SU-DHL-6 (cell line): ENCODE results near the gene SPINK8.

Source experiments
- H2AFZ ChIP-seq: fragments of 200-600 bp; sonication (generic); 2 replicates; pipeline ENCODE4 v1.6.1; 2014; ENCODE audit warnings: low read depth, mild to moderate bottlenecking, moderate library complexity, mixed read lengths, antibody characterized with exemption, low read length; ENCODE audit not compliant: severe bottlenecking
- H3F3A ChIP-seq: fragments of 200-600 bp; shearing (Covaris generic); 2 replicates; pipeline ENCODE4 v1.6.0; 2016; ENCODE audit warnings: antibody characterized with exemption, mild to moderate bottlenecking; ENCODE audit not compliant: insufficient read depth
- H3K27ac ChIP-seq: fragments of 200-600 bp; sonication (generic); 2 replicates; pipeline ENCODE4 v1.5.1; 2016; ENCODE audit warnings: low read depth, mild to moderate bottlenecking, low read length, moderate library complexity, mixed read lengths
- H3K27me3 ChIP-seq: fragments of 200-600 bp; sonication (generic), shearing (Covaris generic); 2 replicates; pipeline ENCODE4 v1.6.0; 2014; ENCODE audit warnings: mild to moderate bottlenecking, low read length
- H3K36me3 ChIP-seq: fragments of 200-600 bp; sonication (generic); 2 replicates; pipeline ENCODE4 v1.6.1; 2014; ENCODE audit warnings: mild to moderate bottlenecking, low read length, mixed read lengths
- H3K4me2 ChIP-seq: fragments of 300-600, 200-600 bp; shearing (Covaris generic), sonication (generic); 2 replicates; pipeline ENCODE4 v1.6.0; 2014; ENCODE audit warnings: low read length, low read depth, mild to moderate bottlenecking; ENCODE audit not compliant: poor library complexity, severe bottlenecking
- H3K4me3 ChIP-seq: fragments of 200-600 bp; sonication (generic); 2 replicates; pipeline ENCODE4 v1.5.1; 2014; ENCODE audit warnings: antibody characterized with exemption, low read length, mild to moderate bottlenecking, mixed read lengths; ENCODE audit not compliant: insufficient read depth, poor library complexity, severe bottlenecking
- H3K79me2 ChIP-seq: fragments of 200-600 bp; sonication (generic); 2 replicates; pipeline ENCODE4 v1.6.1; 2014; ENCODE audit warnings: mild to moderate bottlenecking, low read length, moderate library complexity; ENCODE audit not compliant: insufficient read depth
- H3K9ac ChIP-seq: fragments of 200-600 bp; sonication (generic); 2 replicates; pipeline ENCODE4 v1.7.0; 2014; ENCODE audit warnings: mild to moderate bottlenecking, low read length
- H3K9me2 ChIP-seq: fragments of 200-600 bp; sonication (generic); replicated peaks from 2 replicates; pipeline ENCODE4 v1.6.1; 2014; ENCODE audit warnings: low read length; ENCODE audit not compliant: insufficient read depth
- H3K9me3 ChIP-seq: fragments of 200-600 bp; sonication (generic); 2 replicates; pipeline ENCODE4 v1.6.1; 2014; ENCODE audit warnings: low read length, mixed read lengths; ENCODE audit not compliant: insufficient read depth
- H4K20me1 ChIP-seq: fragments of 200-600 bp; sonication (generic); 2 replicates; pipeline ENCODE4 v1.6.1; 2014; ENCODE audit warnings: low read depth, mild to moderate bottlenecking, antibody characterized with exemption, low read length, moderate library complexity, mixed read lengths
- CTCF ChIP-seq: fragments of 200-600 bp; sonication (generic); IDR thresholded peaks from one replicate; pipeline ENCODE4 v1.5.1; 2017; ENCODE audit warnings: antibody characterized with exemption, mild to moderate bottlenecking, low read length, moderate library complexity; ENCODE audit not compliant: insufficient read depth, poor library complexity, severe bottlenecking
- EZH2phosphoT487 ChIP-seq: fragments of 200-600 bp; sonication (generic), shearing (Covaris generic); conservative IDR thresholded peaks from 2 replicates; pipeline ENCODE4 v1.6.1; 2018; ENCODE audit warnings: mild to moderate bottlenecking, antibody characterized with exemption, low read length, moderate library complexity, mixed read lengths

The SPINK8 gene

DNA sequence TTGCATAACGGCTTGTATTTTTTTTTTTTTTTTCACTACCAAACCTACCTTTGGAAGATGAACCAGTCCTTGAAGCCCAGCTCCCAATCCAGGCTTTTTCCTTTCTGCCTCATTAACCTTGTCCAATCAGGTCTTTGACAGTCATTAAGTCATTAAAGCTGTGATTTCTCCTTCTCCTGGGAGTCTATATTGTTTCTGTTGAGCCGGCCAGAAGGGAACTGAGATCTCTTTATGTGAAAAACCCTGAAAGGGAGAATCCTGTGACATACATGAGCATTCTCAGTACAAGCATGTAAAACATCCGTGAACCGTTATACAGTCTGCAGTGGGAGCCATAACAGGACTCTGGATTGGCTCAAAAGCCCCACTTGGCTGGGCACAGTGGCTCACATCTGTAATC, 52.6 kb downstream of the SPINK8 start:
- Histone ChIP-seq H3K9me3 (no peaks in the 10 kb centered on the region), H3F3A (no peaks in the 10 kb centered on the region), H3K9me2 (no peaks in the 10 kb centered on the region), H3K79me2 (no peaks in the 10 kb centered on the region), H3K9ac (no peak overlapping the region), H3K27me3 (no peaks in the 10 kb centered on the region), H3K4me2 (no peak overlapping the region), H3K4me3 (no peak overlapping the region), H2AFZ (no peak overlapping the region), H4K20me1 (no peaks in the 10 kb centered on the region), H3K36me3 (no peaks in the 10 kb centered on the region), H3K27ac (no peak overlapping the region)
- no peak for TF ChIP-seq CTCF
- no peak for TF ChIP-seq EZH2phosphoT487

- H3K79me2 ChIP-seq, result no peaks in the 10 kb centered on the region
- no peaks in the 10 kb centered on the region for H3K9me2 ChIP-seq
- no peaks in the 10 kb centered on the region for H4K20me1 ChIP-seq
- no peak overlapping the region for H3K9ac ChIP-seq
- H3K9me3 ChIP-seq, result no peaks in the 10 kb centered on the region
- no peaks in the 10 kb centered on the region for H3K36me3 ChIP-seq
- no peaks in the 10 kb centered on the region for H3K27me3 ChIP-seq
- no peak overlapping the region for H2AFZ ChIP-seq
- H3F3A ChIP-seq, result no peaks in the 10 kb centered on the region
- no peak overlapping the region for H3K4me3 ChIP-seq
- no peak for TF ChIP-seq CTCF
- TF ChIP-seq EZH2phosphoT487, result no peak
- H3K4me2 ChIP-seq, result no peak overlapping the region
- no peak overlapping the region for H3K27ac ChIP-seq
These were observed 54.4 kb downstream of the SPINK8 start for GRCh38 chr3:48278884-48279559.

GRCh38 chr3:48276911-48277641, 56.4 kb downstream of the SPINK8 start:
- H3K79me2 ChIP-seq, result no peaks in the 10 kb centered on the region
- H3K27ac ChIP-seq, result no peak overlapping the region
- no peaks in the 10 kb centered on the region for H3K27me3 ChIP-seq
- no peaks in the 10 kb centered on the region for H4K20me1 ChIP-seq
- no peaks in the 10 kb centered on the region for H3K9me3 ChIP-seq
- H3K36me3 ChIP-seq, result no peaks in the 10 kb centered on the region
- H3K9me2 ChIP-seq, result no peaks in the 10 kb centered on the region
- H3K4me3 ChIP-seq, result no peak overlapping the region
- TF ChIP-seq CTCF (no peak), EZH2phosphoT487 (no peak)
- no peak overlapping the region for H2AFZ ChIP-seq
- no peak overlapping the region for H3K4me2 ChIP-seq
- H3F3A ChIP-seq, result peaks cover 2% of the 10 kb centered on the region; the same call in 1 of the 2 replicates
- no peak overlapping the region for H3K9ac ChIP-seq
